GM13976 (cell line): ENCODE data around the gene TUBB2A.

ENCODE experiments used
- DNase-seq: peaks from one replicate; pipeline ENCODE4 v3.0.0; 2012; ENCODE audit warnings: low spot score
- CTCF ChIP-seq: IDR thresholded peaks from 2 replicates; pipeline ENCODE4 v1.5.1; 2012; ENCODE audit warnings: borderline replicate concordance, mild to moderate bottlenecking; ENCODE audit not compliant: insufficient read depth; ENCODE audit errors: extremely low read depth, missing control alignments, control extremely low read depth
- in situ Hi-C: fragments of 300-500 bp; cut with MboI; formaldehyde crosslinking; loops from one replicate; pipeline ENCODE4 v1.12.0; 2022; ENCODE audit warnings: low sequenced_read_pairs, mixed read lengths, inconsistent platforms; ENCODE audit not compliant: unreplicated experiment

The TUBB2A gene

DNA sequence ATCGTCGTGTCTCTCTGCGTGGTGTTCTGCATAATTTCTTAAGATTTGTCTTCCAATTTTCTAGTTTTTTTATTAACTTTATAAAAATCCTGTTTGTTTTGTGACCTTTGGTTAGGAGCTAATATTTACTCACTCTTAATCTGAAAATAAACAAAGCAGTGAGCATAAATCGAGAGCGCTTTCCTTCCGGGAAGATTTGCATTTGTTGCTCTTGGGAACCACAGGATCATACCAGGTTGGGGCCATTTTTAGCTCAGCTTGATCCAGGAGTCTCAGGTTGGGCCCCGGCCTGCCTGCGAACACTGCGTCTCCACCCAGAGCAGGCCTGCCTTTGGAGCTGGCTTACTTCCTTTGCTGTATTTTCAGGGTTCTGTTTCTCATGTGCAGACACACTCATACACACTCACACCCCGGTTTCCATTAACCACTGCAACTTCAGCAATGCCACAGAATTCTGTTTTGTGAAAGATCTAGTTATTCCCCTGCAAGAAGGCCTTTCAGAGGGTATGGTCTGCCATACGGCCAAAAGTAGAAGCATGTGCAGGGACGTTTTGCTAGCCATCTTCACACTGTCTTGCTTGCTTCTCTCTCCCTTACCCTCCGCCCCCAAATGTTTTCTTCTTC is 21.6 kb downstream of the TUBB2A start:
- DNase-seq = no peak
- in situ Hi-C loops = no loop called here

GRCh38 chr6:3133515-3133914 is 23.8 kb downstream of the TUBB2A start:
- no peak for TF ChIP-seq CTCF
- no peak for DNase-seq
- in situ Hi-C loops = no loop called here

More for the DNA sequence above, 21.6 kb downstream of the TUBB2A start:
- no peak for TF ChIP-seq CTCF

DNA sequence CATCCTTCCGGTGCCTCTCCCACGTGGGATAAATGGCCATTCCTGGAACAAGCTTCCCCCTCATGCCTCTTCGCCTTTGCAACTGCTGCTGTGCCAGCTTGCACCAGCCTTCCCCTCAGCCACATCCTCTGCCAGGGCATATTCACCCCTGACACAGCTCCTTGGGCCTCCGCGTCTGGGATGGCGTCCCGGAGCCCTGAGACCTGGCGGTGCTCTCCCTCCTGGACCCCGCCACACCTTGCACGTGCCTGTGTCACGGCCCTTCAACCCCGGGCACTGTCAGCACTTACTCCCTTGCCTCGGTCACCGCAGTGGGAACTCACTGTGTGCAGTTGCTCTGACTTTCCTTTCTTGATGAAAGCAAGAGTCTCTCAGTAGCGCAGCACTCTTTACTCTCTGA is 25.6 kb downstream of the TUBB2A start:
- DNase-seq = no peak
- TF ChIP-seq CTCF = no peak
- in situ Hi-C loops = no loop called here

- in situ Hi-C loops = loop anchor here (5.0 kb wide), 1 partner anchor 124 kb away; no protein-coding TSS in a partner anchor
- no peak for TF ChIP-seq CTCF
- no peak for DNase-seq
Observed at GRCh38 chr6:3128356-3129108, 28.8 kb downstream of the TUBB2A start.

GRCh38 chr6:3125815-3126214 is 31.5 kb downstream of the TUBB2A start:
- in situ Hi-C loops = loop anchor here (5.0 kb wide), 1 partner anchor 126 kb away; no protein-coding TSS in a partner anchor
- no peak for TF ChIP-seq CTCF
- DNase-seq = no peak

GRCh38 chr6:3124667-3125066 is 32.7 kb downstream of the TUBB2A start:
- in situ Hi-C loops = loop anchor here (5.0 kb wide), 1 partner anchor 128 kb away; no protein-coding TSS in a partner anchor
- no peak for DNase-seq
- TF ChIP-seq CTCF = no peak
